Fibroblast of the aortic adventitia (primary cell): ENCODE data around the gene CWC27. TPM values are rescaled to one million over a fixed set of nuclear protein-coding genes. Genes with fewer than 3 reads are reported as not detected.

Experiments used
- DNase-seq: peaks from one replicate; pipeline ENCODE4 v3.0.0-alpha.2; 2010; ENCODE audit warnings: low read depth
- H3K4me3 ChIP-seq: 2 replicates; pipeline ENCODE4 v1.5.1; 2011; ENCODE audit warnings: low read depth, mild to moderate bottlenecking, control low read depth, low read length, moderate library complexity
- CTCF ChIP-seq: IDR thresholded peaks from 2 replicates; pipeline ENCODE4 v1.5.1; 2011; ENCODE audit warnings: mild to moderate bottlenecking, low read length, control low read depth, inconsistent platforms; ENCODE audit not compliant: insufficient read depth
- total RNA-seq: library from RNA; depleted of rRNA; stranded (reverse); fragments of >200 nt; gene quantifications from 2 replicates; pipeline ENCODE4 v1.2.3, GENCODE V29; 2012; ENCODE audit warnings: low replicate concordance

The CWC27 gene
- total RNA-seq, 1 donor: 22.6 TPM

- TF ChIP-seq CTCF: no peak
- no peak overlapping the region for H3K4me3 ChIP-seq
- DNase-seq: no peak
Observed at GRCh38 chr5:64865662-64866061, 96.9 kb downstream of the CWC27 start.

GRCh38 chr5:64869419-64869818, 100.7 kb downstream of the CWC27 start:
- no peak overlapping the region for H3K4me3 ChIP-seq
- DNase-seq: peak; percentile 67
- TF ChIP-seq CTCF: no peak

GRCh38 chr5:64872044-64872443, 103.3 kb downstream of the CWC27 start:
- no peak overlapping the region for H3K4me3 ChIP-seq
- DNase-seq: peak; percentile 8
- TF ChIP-seq CTCF: no peak

- DNase-seq: no peak
- no peak overlapping the region for H3K4me3 ChIP-seq
- no peak for TF ChIP-seq CTCF
Observed at GRCh38 chr5:64873441-64873840, 104.7 kb downstream of the CWC27 start.

GRCh38 chr5:64874753-64875152, 106.0 kb downstream of the CWC27 start:
- no peak for TF ChIP-seq CTCF
- H3K4me3 ChIP-seq: no peak overlapping the region
- DNase-seq: peak; percentile 69

- peak; percentile 49 for DNase-seq
- no peak for TF ChIP-seq CTCF
- no peak overlapping the region for H3K4me3 ChIP-seq
Observed at GRCh38 chr5:64876203-64876602, 107.5 kb downstream of the CWC27 start.

GRCh38 chr5:64880821-64881220, 112.1 kb downstream of the CWC27 start:
- H3K4me3 ChIP-seq: no peak overlapping the region
- no peak for TF ChIP-seq CTCF
- DNase-seq: no peak
